Measurements from ENCODE around the gene CDC42EP1.

CDC42EP1 gene

DNA sequence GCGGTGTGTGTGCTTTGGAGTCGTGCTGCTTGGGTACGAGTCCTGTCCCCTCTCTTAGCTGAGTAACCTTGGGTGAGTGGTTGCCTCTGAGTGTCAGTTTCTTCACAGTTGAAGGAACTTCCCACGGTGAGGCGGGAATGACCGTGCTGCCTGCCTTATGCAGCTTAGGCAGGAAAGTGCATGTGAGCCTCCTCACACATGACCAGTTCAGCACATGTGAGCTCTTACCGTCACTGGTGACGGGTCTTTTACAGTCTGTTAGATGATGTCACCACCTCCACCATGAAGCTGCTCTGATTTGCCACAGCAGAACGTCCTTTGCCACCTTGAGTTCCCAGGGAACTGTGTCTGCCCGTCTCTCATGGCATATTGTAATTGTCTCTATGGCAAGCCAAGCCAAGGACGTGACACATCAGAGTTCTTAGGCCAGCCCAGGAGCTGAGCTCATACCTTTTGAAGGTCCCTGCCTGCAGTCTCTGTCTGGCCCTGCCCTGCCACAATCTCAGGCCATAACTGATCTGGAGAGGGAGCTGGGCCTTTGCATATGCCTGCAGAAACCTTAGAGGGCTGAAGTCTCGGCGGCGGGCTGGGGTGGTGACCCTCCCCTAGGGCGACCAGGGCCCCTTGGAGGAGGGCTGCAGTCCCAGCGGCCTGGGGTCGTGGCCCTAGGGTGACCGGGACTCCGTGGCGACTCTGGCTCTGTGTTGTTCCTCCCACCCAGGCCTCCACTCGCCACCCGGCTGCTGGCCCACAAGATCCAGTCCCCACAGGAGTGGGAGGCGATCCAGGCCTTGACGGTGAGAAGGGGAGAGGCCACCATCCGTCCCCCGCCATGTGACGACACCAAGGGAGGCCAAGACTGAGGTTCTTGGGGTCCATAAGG, 56.2 kb downstream of the CDC42EP1 start:
- no peak for DNase-seq

DNA sequence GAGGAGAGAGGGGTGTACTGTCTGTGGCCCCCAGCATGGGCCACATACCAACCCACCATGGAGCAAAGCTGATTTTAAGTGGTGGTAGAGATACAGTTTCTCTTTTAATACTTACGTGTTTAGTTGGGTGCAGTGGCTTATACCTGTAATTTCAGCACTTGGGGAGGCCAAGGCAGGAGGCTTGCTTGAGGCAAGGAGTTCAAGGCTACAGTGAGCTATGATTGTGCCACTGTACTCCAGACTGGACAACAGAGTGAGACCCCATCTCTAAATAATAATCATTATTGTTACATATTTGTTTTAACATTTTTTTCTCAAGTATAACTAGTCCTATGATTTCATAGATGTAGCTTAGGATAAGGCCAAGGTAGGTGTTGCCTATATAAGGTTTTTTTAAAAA, 57.2 kb downstream of the CDC42EP1 start:
- DNase-seq = no peak

DNA sequence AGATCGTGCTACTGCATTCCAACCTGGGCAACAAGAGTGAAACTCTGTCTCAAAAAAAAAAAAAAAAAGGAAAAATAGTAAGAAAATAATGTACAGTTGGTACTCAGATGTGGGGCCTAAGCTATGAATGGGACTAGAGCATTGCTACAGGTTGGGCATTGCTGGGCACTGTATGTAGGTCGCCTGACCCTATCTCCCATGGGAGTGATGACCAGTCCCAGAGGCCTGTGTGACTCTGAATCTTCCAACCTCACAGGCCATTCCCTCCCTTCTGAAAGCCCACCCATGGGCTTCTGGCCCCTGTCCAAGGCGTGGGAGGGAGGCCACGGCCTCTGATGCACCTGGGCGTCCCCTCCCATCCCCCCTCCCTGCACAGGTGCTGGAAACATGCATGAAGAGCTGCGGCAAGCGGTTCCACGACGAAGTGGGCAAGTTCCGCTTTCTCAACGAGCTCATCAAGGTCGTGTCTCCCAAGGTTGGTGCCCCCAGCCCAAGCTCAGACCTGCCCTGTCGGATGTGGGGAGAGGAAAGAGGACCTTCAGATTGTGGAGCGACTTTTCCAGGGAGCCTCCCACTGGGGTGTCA, 57.9 kb downstream of the CDC42EP1 start:
- DNase-seq = no peak

DNA sequence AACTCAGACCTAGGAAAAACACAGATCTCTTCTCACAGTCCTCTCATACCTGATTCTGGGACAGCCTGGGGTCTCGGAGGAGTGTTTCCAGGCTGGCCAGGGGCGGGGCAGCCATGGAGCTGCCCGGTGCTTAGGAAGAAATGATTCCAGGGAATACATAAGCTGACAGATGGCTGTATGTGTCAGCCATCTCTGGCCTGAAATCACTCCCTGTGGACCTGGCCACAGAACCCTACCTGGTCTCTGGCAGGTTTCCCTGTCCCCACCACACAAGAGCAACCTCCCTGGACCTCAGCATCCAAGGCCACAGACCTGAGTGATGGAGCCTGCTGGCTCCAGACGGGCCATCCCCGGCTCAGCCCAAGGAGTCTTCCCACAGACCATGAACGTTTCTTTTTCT, 58.4 kb downstream of the CDC42EP1 start:
- no peak for DNase-seq

Data from activated T-cell treated with anti-CD3 and anti-CD28 coated beads, Interleukin-2, amount 50 U/mL, for 1 hour (primary cell).